Measurements from ENCODE around the gene PGLYRP3. TPM values are rescaled to one million over a fixed set of nuclear protein-coding genes. Genes with fewer than 3 reads are reported as not detected.

PGLYRP3 gene
- total and polyA plus RNA-seq, 9 of the 15 experiments (the other 6 are each of a cell fraction or from before 2014, with no cell fraction given) = not detected

GRCh38 chr1:153312570-153313186 is at the start of gene PGLYRP3 (continued):
- TF ChIP-seq SFPQ (IDR thresholded peaks at IDR 0.05; ENCODE audit: low read depth, low read length) = no peak
- no peak for TF ChIP-seq HMG20B (CRISPR knock-in tag; IDR thresholded peaks at IDR 0.05)
- no peak for TF ChIP-seq NR2C2 (CRISPR knock-in tag; IDR thresholded peaks at IDR 0.05)
- TF ChIP-seq NR2C2 (tag; IDR thresholded peaks at IDR 0.05) = no peak
- TF ChIP-seq ZBTB1 (CRISPR knock-in tag; IDR thresholded peaks at IDR 0.05; ENCODE audit: borderline replicate concordance, low read depth) = no peak
- TF ChIP-seq CTCF (IDR thresholded peaks at IDR 0.05 in 2 of 3, conservative IDR thresholded peaks at IDR 0.05 in 1 of 3; ENCODE audit: insufficient read depth in 2 of 3, low read depth in 1 of 3, low read length in 3 of 3) = peak; percentile 42 to 63 (median 52); a peak in 5 of 6 replicates
- no peak for TF ChIP-seq ESRRA (IDR thresholded peaks at IDR 0.05; ENCODE audit: borderline replicate concordance, low read depth)
- no peak for TF ChIP-seq CREB3 (tag; conservative IDR thresholded peaks at IDR 0.05; ENCODE audit: low read depth)
- no peak for TF ChIP-seq SRSF7 (optimal IDR thresholded peaks at IDR 0.05; ENCODE audit: low read depth, low read length)
- no peak for TF ChIP-seq HNRNPL (IDR thresholded peaks at IDR 0.05; ENCODE audit: low read depth, low read length)
- no peak for TF ChIP-seq PRMT5 (CRISPR knock-in tag; IDR thresholded peaks at IDR 0.05)
- no peak for TF ChIP-seq FOXK1 (CRISPR knock-in tag; IDR thresholded peaks at IDR 0.05; ENCODE audit: borderline replicate concordance)
- TF ChIP-seq REST (IDR thresholded peaks at IDR 0.05; ENCODE audit: borderline replicate concordance) = peak; percentile 53; the same call in 1 of the 2 replicates
- TF ChIP-seq REST (CRISPR knock-in tag; IDR thresholded peaks at IDR 0.05; ENCODE audit: low read depth) = no peak

All from K562 (cell line).